ENCODE results near the gene ABCA5. TPM values are rescaled to one million over a fixed set of nuclear protein-coding genes. Genes with fewer than 3 reads are reported as not detected.

ABCA5 gene, protein sequence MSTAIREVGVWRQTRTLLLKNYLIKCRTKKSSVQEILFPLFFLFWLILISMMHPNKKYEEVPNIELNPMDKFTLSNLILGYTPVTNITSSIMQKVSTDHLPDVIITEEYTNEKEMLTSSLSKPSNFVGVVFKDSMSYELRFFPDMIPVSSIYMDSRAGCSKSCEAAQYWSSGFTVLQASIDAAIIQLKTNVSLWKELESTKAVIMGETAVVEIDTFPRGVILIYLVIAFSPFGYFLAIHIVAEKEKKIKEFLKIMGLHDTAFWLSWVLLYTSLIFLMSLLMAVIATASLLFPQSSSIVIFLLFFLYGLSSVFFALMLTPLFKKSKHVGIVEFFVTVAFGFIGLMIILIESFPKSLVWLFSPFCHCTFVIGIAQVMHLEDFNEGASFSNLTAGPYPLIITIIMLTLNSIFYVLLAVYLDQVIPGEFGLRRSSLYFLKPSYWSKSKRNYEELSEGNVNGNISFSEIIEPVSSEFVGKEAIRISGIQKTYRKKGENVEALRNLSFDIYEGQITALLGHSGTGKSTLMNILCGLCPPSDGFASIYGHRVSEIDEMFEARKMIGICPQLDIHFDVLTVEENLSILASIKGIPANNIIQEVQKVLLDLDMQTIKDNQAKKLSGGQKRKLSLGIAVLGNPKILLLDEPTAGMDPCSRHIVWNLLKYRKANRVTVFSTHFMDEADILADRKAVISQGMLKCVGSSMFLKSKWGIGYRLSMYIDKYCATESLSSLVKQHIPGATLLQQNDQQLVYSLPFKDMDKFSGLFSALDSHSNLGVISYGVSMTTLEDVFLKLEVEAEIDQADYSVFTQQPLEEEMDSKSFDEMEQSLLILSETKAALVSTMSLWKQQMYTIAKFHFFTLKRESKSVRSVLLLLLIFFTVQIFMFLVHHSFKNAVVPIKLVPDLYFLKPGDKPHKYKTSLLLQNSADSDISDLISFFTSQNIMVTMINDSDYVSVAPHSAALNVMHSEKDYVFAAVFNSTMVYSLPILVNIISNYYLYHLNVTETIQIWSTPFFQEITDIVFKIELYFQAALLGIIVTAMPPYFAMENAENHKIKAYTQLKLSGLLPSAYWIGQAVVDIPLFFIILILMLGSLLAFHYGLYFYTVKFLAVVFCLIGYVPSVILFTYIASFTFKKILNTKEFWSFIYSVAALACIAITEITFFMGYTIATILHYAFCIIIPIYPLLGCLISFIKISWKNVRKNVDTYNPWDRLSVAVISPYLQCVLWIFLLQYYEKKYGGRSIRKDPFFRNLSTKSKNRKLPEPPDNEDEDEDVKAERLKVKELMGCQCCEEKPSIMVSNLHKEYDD (N-terminal part only)
- total RNA-seq = 100 to 1,000 TPM in 1 of 4 donors, 10 to 100 TPM in 3; 48.9 to 211 (median 62.9) TPM

DNA sequence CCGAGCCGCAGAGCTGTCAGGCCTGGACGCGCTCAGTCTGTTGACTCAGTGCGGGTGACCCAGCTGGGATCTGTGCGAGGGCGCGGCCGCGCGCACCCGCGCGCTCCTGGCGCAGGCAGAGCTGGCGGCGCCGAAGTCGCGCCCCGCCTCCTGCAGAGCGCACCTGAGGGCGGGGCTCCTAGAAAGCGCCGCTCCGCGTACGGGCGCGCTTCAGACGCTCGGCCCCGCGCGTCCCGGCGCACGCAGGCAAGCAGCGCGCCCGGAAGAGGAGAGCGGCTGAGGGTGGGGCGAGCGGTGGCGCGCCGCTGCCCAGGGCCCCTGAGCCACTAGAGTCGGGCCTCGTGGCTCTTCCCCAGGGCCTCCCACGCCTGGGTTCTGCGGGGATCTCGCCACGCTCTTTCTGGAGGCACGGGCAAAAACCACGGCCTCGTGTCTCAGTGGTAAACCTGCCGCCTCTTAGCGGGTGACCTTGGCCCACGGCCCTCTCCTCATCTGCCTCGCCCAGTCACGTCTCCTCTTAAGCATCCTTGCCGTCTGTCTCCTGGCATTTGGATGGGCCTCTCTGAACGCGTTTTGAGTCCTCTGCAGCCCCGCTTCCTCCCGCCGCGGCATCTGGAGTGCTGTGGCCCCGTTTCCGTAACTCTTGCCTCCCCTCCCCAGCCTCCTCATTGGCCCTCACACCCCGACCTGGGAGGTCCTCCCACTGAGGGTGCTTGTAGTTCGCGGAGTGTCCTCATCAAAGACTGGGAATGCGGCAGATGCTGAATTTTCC is at the start of gene ABCA5:
TSS of gene ABCA5 (minus strand) at position 74 of the 772 bp plus-strand sequence. CDS start 12,718 bp downstream, outside the sequence.
- no peaks in the 10 kb centered on the region for H3K36me3 ChIP-seq
- peak within 1 kb of the TSS; percentile 97 for H3K27ac ChIP-seq
- TF ChIP-seq, protein P1, sequence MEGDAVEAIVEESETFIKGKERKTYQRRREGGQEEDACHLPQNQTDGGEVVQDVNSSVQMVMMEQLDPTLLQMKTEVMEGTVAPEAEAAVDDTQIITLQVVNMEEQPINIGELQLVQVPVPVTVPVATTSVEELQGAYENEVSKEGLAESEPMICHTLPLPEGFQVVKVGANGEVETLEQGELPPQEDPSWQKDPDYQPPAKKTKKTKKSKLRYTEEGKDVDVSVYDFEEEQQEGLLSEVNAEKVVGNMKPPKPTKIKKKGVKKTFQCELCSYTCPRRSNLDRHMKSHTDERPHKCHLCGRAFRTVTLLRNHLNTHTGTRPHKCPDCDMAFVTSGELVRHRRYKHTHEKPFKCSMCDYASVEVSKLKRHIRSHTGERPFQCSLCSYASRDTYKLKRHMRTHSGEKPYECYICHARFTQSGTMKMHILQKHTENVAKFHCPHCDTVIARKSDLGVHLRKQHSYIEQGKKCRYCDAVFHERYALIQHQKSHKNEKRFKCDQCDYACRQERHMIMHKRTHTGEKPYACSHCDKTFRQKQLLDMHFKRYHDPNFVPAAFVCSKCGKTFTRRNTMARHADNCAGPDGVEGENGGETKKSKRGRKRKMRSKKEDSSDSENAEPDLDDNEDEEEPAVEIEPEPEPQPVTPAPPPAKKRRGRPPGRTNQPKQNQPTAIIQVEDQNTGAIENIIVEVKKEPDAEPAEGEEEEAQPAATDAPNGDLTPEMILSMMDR (IDR thresholded peaks at IDR 0.05) = no peak
- peak in 2 of 3 donors; percentile 9 to 23 for TF ChIP-seq POLR2AphosphoS5 (IDR thresholded peaks at IDR 0.05)
- no peak for TF ChIP-seq EP300 (IDR thresholded peaks at IDR 0.05)
- peak; percentile 39 to 45 for TF ChIP-seq POLR2A (IDR thresholded peaks at IDR 0.05)
- peaks cover 19% of the 10 kb centered on the region for H3K4me1 ChIP-seq
- no peaks in the 10 kb centered on the region for H3K9me3 ChIP-seq
- H3K27me3 ChIP-seq = no peaks in the 10 kb centered on the region
- H3K4me3 ChIP-seq = peak within 1 kb of the TSS; percentile 84
- DNase-seq (ENCODE audit: low spot score in 2 of 2) = peak; percentile 87 to 89
- 2% methylated on average over 27 of the region's 74 CpGs for WGBS

DNA sequence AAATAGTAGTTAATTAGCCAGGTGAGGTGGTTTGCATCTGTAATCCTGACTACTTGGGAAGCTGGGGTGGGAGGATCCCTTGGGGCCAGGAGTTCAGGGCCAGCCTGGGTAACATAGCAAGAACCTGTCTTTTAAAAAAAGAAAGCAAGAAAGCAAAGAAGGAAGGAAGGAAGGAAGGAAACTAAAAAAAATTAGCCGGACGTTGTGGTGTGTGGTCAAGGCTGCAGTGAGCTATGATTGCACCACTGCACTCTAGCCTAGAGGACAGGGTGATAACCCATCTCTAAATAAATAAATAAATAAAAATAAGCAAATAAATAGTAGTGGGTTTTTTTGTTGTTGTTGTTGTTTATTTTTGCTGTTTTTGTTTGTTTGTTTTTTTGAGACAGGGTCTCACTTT is 48.3 kb upstream of the ABCA5 start:
- Histone ChIP-seq H3K4me3 (no peak overlapping the region), H3K27ac (no peak overlapping the region), H3K9me3 (no peaks in the 10 kb centered on the region), H3K36me3 (no peaks in the 10 kb centered on the region), H3K4me1 (no peaks in the 10 kb centered on the region), H3K27me3 (no peaks in the 10 kb centered on the region)
- 76% methylated on average over 2 of the region's 2 CpGs for WGBS
- TF ChIP-seq EP300 (IDR thresholded peaks at IDR 0.05) (no peak), POLR2A (IDR thresholded peaks at IDR 0.05) (no peak), POLR2AphosphoS5 (IDR thresholded peaks at IDR 0.05) (no peak)
- TF ChIP-seq, protein P1 (IDR thresholded peaks at IDR 0.05) = no peak
- no peak for DNase-seq (ENCODE audit: low spot score in 2 of 2)

DNA sequence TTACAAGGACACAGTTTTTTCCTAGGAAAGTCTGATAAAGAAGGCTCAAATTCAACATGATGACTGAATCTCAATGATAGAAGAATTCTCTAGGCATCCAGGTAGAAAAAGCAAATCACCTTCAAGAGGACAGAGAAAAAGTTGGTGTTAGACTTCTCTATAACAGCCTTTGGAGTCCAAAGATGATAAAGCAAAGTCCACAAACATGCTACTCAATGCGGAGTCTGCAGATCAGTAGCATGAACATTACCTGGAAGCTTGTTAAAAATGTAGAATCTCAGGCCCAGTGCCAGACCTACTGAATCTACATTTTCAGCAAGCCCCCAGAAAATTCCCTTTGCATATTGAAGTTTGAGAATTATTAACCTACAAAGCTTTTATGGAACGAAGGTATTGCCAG is 46.1 kb upstream of the ABCA5 start:
- no peaks in the 10 kb centered on the region for H3K4me1 ChIP-seq
- no peak overlapping the region for H3K4me3 ChIP-seq
- H3K36me3 ChIP-seq = no peaks in the 10 kb centered on the region
- H3K27me3 ChIP-seq = no peaks in the 10 kb centered on the region
- no peak overlapping the region for H3K27ac ChIP-seq
- WGBS = 89% methylated on average over 2 of the region's 2 CpGs
- no peaks in the 10 kb centered on the region for H3K9me3 ChIP-seq
- TF ChIP-seq POLR2A (IDR thresholded peaks at IDR 0.05) (no peak), EP300 (IDR thresholded peaks at IDR 0.05) (no peak), POLR2AphosphoS5 (IDR thresholded peaks at IDR 0.05) (no peak)
- TF ChIP-seq, protein P1 (IDR thresholded peaks at IDR 0.05) = no peak
- no peak for DNase-seq (ENCODE audit: low spot score in 2 of 2)

DNA sequence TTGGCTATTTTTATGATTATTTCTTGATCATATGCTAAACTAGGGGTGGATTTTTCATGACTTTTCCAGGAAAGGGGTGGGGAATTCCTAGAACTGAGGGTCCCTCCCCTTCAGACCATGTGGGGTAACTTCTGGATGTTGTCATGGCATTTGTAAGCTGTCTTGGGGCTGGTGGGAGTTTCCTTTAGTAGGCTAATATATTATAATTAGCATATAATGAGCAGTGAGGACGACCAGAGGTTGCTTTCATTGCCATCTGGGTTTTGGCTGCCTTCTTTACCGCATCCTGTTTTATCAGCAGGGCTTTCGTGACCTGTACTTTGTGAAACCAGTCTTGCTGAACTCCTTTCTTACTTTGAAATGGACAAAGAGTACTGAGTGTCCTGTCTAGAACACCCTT is 40.4 kb upstream of the ABCA5 start:
- TF ChIP-seq POLR2AphosphoS5 (IDR thresholded peaks at IDR 0.05) (no peak), EP300 (IDR thresholded peaks at IDR 0.05) (no peak), POLR2A (IDR thresholded peaks at IDR 0.05) (no peak)
- TF ChIP-seq, protein P1 (IDR thresholded peaks at IDR 0.05) = no peak
- Histone ChIP-seq H3K9me3 (no peaks in the 10 kb centered on the region), H3K27ac (no peak overlapping the region), H3K4me1 (no peaks in the 10 kb centered on the region), H3K36me3 (no peaks in the 10 kb centered on the region), H3K27me3 (no peaks in the 10 kb centered on the region), H3K4me3 (no peak overlapping the region)
- WGBS = 54% methylated on average over 3 of the region's 3 CpGs
- no peak for DNase-seq (ENCODE audit: low spot score in 2 of 2)

Data from suprapubic skin (tissue), 4 donors.